Adrenal gland (tissue), 5 donors: ENCODE data around the gene RCBTB1.

Experiments used
- POLR2A ChIP-seq, 2 donors: fragments of 450-650 bp; IDR thresholded peaks; one replicate each; pipeline ENCODE4 v1.6.1; 2017; ENCODE audit warnings: antibody characterized with exemption in 2 of 2, mild to moderate bottlenecking in 2 of 2, moderate library complexity in 1 of 2
- TF ChIP-seq, protein P1 (sequence below), 6 experiments: fragments of 450-650 bp in 4 of 6; fragments of 200-600 bp in 2 of 6; sonication (generic) in 1 of 6; IDR thresholded peaks; 1 replicate in 5 of 6; 2 replicates in 1 of 6; pipeline versions ENCODE4 v1.5.1 to v1.8.0; 2016 to 2021; ENCODE audit warnings: antibody characterized with exemption in 6 of 6, mild to moderate bottlenecking in 2 of 6, moderate library complexity in 1 of 6
- donor health status: DM: no; HTN: no; CAD: no.

DNA sequence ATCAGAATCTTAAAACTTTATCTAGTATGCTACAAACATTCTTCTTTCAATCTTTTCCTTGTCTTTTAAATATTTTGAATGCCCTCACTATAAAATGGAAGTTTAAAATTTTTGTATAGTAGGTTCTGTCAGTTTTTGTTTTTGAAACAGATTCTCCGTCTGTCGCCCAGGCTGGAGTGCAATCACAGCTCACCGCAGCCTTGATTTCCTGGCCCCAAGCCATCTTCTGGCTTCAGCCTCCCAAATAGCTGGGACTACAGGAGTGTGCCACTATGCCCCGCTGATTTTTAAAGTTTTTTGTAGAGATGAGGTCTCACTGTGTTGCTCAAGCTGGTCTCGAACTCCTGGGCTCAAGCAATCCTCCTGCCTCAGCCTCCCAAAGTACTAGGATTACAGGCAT, 68.9 kb downstream of the RCBTB1 start:
- TF ChIP-seq, protein P1, sequence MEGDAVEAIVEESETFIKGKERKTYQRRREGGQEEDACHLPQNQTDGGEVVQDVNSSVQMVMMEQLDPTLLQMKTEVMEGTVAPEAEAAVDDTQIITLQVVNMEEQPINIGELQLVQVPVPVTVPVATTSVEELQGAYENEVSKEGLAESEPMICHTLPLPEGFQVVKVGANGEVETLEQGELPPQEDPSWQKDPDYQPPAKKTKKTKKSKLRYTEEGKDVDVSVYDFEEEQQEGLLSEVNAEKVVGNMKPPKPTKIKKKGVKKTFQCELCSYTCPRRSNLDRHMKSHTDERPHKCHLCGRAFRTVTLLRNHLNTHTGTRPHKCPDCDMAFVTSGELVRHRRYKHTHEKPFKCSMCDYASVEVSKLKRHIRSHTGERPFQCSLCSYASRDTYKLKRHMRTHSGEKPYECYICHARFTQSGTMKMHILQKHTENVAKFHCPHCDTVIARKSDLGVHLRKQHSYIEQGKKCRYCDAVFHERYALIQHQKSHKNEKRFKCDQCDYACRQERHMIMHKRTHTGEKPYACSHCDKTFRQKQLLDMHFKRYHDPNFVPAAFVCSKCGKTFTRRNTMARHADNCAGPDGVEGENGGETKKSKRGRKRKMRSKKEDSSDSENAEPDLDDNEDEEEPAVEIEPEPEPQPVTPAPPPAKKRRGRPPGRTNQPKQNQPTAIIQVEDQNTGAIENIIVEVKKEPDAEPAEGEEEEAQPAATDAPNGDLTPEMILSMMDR (IDR thresholded peaks at IDR 0.05): no peak
- no peak for TF ChIP-seq POLR2A (IDR thresholded peaks at IDR 0.05)
